ENCODE data around the gene DNAJC18.

- TF ChIP-seq CTCF (IDR thresholded peaks at IDR 0.05), result no peak
- no peak for TF ChIP-seq POLR2AphosphoS5 (IDR thresholded peaks at IDR 0.05)
- no peak for TF ChIP-seq POLR2A (IDR thresholded peaks at IDR 0.05)
These were observed 19.8 kb downstream of the DNAJC18 start for GRCh38 chr5:139419226-139420192.

Measured in breast epithelium (tissue), 3 donors.